Central memory CD8-positive, alpha-beta T cell (primary cell): ENCODE data around the gene DLL3.
A peak's percentile ranks its signal among the peaks of the same experiment; 100 is the strongest.

Experiments
- ATAC-seq: fragments of 150-1000 bp; cut with Tn5 transposase; replicated peaks from 2 replicates; pipeline ENCODE4 v1.10.0; 2022; ENCODE audit warnings: mild to moderate bottlenecking, moderate FRiP score, moderate number of reproducible peaks; ENCODE audit not compliant: poor library complexity, severe bottlenecking; ENCODE audit errors: extremely low read depth
- DNase-seq, 2 donors: peaks; one replicate each; pipeline ENCODE4 v3.0.0; 2021; ENCODE audit warnings: low spot score in 2 of 2
- H3K27ac Mint-ChIP-seq: one replicate; pipeline ENCODE4 v1.8.0; 2022; ENCODE audit warnings: low read depth, mild to moderate bottlenecking, moderate library complexity, mixed read lengths
- H3K27me3 Mint-ChIP-seq: one replicate; pipeline ENCODE4 v1.8.0; 2022; ENCODE audit warnings: mixed read lengths
- H3K36me3 Mint-ChIP-seq: one replicate; pipeline ENCODE4 v1.8.0; 2022; ENCODE audit warnings: mild to moderate bottlenecking, moderate library complexity, mixed read lengths; ENCODE audit not compliant: insufficient read depth
- H3K4me1 Mint-ChIP-seq: one replicate; pipeline ENCODE4 v1.8.0; 2022; ENCODE audit warnings: mixed read lengths
- H3K4me3 Mint-ChIP-seq: one replicate; pipeline ENCODE4 v1.8.0; 2022; ENCODE audit warnings: mild to moderate bottlenecking, moderate library complexity, mixed read lengths
- H3K9me3 Mint-ChIP-seq: one replicate; pipeline ENCODE4 v1.8.0; 2022; ENCODE audit warnings: mixed read lengths

DLL3 gene

DNA sequence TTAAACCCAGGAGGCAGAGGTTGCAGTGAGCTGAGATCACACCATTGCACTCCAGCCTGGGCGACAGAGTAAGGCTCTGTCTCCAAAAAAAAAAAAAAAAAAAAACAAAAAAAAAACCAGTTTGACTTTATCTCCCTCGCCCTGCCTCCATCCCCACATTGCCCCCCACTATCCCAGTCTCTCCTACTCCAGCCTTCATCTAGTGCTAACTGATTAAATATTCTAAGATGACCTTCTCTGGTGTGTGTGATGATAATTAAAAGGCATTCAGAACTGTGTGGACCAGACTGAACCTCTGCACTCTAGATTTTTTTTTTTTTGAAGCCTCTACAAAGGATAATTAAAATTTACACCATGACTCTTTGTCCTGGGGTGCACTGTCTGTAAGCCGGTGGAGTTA is 6.0 kb upstream of the DLL3 start:
- no peak overlapping the region for H3K4me3 Mint-ChIP-seq
- no peaks in the 10 kb centered on the region for H3K9me3 Mint-ChIP-seq
- peaks cover 27% of the 10 kb centered on the region for H3K36me3 Mint-ChIP-seq
- DNase-seq = no peak
- no peak overlapping the region for H3K27ac Mint-ChIP-seq
- H3K4me1 Mint-ChIP-seq = peaks cover 1% of the 10 kb centered on the region
- H3K27me3 Mint-ChIP-seq = peaks cover 22% of the 10 kb centered on the region
- ATAC-seq = no peak

DNA sequence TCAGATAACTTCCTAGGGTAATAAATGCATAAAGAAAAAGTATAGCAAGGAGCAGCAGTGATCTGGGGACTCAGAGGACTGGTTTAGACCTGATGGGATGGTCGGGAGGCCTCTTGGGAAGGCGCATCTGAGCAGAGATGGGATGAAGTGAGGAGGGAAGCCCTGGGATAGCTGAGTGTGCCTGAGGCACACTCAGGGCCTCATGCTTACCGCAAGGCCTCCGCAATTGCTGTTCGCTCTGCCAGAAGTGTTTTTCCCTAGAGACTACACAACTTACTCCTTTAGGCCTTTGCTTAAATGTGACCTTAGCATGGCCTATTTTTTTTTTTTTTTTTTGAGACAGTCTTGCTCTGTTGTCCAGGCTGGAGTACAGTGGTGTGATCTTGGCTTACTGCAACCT is 4.1 kb upstream of the DLL3 start:
- no peak overlapping the region for H3K27ac Mint-ChIP-seq
- DNase-seq = no peak
- peaks cover 17% of the 10 kb centered on the region for H3K36me3 Mint-ChIP-seq
- peaks cover 16% of the 10 kb centered on the region for H3K4me1 Mint-ChIP-seq
- H3K4me3 Mint-ChIP-seq = no peak overlapping the region
- H3K27me3 Mint-ChIP-seq = peaks cover 41% of the 10 kb centered on the region
- no peak for ATAC-seq
- H3K9me3 Mint-ChIP-seq = no peaks in the 10 kb centered on the region

DNA sequence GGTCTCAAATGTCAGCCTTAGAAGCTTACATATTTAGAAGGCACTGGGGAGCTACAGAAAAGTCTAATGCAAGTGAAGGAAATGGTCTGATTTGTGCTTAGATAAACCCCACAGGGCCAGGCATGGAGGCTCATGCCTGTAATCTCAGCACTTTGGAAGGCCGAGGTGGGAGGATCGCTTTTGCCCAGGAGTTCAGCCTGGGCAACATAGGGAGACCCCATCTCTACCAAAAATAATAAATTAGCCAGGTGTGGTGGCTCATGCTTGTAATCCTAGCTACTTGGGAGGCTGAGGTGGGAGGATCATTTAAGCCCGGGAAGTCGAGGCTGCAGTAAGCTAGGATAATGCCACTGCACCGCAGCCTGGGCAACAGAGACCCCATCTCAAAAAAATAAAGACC is 2.7 kb upstream of the DLL3 start:
- Mint-ChIP-seq H3K27ac (no peak overlapping the region), H3K36me3 (peaks cover 12% of the 10 kb centered on the region), H3K9me3 (no peaks in the 10 kb centered on the region), H3K4me1 (peaks cover 19% of the 10 kb centered on the region), H3K27me3 (peaks cover 55% of the 10 kb centered on the region), H3K4me3 (no peak overlapping the region)
- DNase-seq (no peak), ATAC-seq (no peak)

DNA sequence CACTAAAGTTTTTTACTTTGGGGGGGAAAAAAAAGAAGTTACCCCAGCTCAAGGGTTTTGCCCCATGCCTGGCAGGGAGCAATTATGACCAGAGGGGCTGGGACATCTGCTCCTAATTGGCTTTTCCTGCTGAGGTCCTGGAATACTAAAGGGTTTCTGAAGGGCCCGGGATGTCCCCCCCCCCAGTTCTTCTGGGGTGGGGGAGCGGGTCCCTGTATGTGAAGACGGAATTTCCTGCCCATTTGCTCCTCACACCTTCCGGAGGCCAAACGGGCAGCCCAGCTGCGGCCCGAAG is 1.1 kb upstream of the DLL3 start:
- Mint-ChIP-seq H3K4me1 (peaks cover 19% of the 10 kb centered on the region), H3K4me3 (no peak overlapping the region), H3K27me3 (peaks cover 61% of the 10 kb centered on the region), H3K36me3 (peaks cover 9% of the 10 kb centered on the region), H3K27ac (no peak overlapping the region), H3K9me3 (no peaks in the 10 kb centered on the region)
- DNase-seq = no peak
- no peak for ATAC-seq

DNA sequence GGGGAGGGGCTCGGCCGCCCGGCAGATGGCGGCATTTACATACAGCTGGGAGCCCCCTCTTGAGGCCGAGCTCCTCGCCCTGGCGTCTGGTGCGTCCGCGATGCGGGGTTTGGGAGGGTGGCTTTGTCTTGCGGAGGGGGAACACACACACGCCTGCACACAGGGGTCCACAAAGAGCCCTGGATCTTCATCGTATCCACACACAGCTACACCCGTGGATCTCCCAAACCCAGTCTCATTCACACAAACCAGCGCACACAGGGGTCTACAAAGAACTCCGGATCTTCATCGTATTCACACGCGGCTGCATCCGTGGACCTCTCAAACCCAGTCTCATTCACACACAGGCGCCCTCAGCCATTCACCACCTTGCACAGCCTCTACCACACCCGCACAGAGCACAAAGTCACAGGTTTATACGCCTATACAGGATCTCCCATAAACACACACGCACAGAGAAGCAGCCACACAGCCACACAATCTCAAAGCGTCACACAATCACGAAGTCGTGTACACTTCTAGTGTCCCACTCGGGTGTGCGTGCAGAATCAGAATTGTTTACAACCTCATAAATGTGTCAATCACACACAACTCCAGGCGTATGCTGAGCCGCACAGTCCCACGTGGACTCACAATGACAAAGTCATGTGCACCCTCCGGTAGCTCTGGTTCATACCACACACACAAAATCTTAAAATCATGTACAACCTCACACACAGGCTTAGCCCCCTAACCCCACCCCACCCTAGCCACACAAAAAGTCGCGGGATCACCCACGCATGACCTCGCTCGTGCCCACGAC is 550 bp upstream of the DLL3 start:
- ATAC-seq = peak; percentile 67
- Mint-ChIP-seq H3K27me3 (peaks cover 65% of the 10 kb centered on the region), H3K4me3 (peak overlapping the region; percentile 50), H3K9me3 (no peaks in the 10 kb centered on the region), H3K4me1 (peaks cover 22% of the 10 kb centered on the region), H3K27ac (no peak overlapping the region), H3K36me3 (peaks cover 9% of the 10 kb centered on the region)
- DNase-seq = no peak

DNA sequence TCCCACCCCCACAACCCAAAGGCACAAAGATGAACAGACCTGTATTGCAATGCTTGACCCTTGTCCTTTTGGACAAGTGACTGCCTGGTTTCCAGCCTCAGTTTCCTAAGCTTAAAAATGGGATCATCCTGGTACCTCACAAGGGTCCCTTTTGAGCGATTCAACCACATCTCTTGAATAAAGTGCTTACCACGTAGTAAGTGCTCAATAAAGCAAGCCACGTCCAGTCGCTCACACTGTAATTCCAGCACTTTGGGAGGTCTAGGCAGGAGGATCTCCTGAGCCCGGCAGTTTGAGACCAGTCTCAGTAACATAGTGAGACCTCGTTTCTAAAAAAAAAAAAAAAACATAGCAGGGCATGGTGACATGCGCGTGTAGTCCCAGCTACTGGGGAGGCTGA is 1.2 kb downstream of the DLL3 start:
- no peak overlapping the region for H3K27ac Mint-ChIP-seq
- ATAC-seq (no peak), DNase-seq (no peak)
- peaks cover 33% of the 10 kb centered on the region for H3K4me1 Mint-ChIP-seq
- peaks cover 11% of the 10 kb centered on the region for H3K36me3 Mint-ChIP-seq
- peak overlapping the region; percentile 51 for H3K4me3 Mint-ChIP-seq
- H3K9me3 Mint-ChIP-seq = no peaks in the 10 kb centered on the region
- peaks cover 82% of the 10 kb centered on the region for H3K27me3 Mint-ChIP-seq

DNA sequence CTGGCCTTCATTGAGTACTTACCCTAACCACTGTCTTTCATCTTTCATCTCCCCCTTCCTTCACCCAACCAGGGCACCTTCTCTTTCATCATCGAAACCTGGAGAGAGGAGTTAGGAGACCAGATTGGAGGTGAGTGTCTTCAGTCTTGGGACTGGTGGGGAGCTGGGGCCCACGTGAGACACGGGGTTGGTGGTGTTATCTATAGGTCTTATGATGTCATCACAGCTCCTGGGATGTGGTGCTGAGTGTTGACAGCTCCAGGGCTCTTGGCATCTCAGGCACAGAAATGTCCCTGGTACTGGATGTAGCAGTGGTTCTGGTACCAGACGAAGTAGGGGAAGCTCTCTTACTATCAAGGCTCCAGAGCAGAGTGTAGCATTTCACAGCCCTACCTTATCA is 1.8 kb downstream of the DLL3 start:
- ATAC-seq = no peak
- no peaks in the 10 kb centered on the region for H3K9me3 Mint-ChIP-seq
- peaks cover 11% of the 10 kb centered on the region for H3K36me3 Mint-ChIP-seq
- peaks cover 88% of the 10 kb centered on the region for H3K27me3 Mint-ChIP-seq
- no peak overlapping the region for H3K4me3 Mint-ChIP-seq
- peaks cover 33% of the 10 kb centered on the region for H3K4me1 Mint-ChIP-seq
- no peak for DNase-seq
- H3K27ac Mint-ChIP-seq = no peak overlapping the region

DNA sequence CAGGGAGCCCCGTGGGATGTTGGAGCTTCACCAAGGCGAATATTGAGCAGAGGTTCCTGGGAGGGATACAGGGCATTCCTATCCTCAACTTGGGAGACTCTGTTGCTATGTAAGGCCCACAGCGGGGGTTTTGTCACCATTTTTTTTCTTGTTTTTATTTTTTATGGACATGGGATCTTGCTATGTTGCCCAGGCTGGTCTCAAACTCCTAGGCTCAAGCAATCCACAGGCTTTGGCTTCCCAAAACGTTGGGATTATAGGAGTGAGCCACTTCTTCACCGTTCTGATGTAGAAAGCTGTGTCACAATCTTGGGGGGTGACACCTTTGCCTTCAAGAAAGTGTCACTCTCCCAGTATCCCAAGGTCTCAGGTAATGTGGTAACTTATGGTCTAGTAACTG is 2.6 kb downstream of the DLL3 start:
- DNase-seq = no peak
- Mint-ChIP-seq H3K4me3 (no peak overlapping the region), H3K27me3 (peaks cover 89% of the 10 kb centered on the region), H3K27ac (no peak overlapping the region), H3K36me3 (peaks cover 11% of the 10 kb centered on the region), H3K4me1 (peaks cover 35% of the 10 kb centered on the region), H3K9me3 (no peaks in the 10 kb centered on the region)
- ATAC-seq = no peak

DNA sequence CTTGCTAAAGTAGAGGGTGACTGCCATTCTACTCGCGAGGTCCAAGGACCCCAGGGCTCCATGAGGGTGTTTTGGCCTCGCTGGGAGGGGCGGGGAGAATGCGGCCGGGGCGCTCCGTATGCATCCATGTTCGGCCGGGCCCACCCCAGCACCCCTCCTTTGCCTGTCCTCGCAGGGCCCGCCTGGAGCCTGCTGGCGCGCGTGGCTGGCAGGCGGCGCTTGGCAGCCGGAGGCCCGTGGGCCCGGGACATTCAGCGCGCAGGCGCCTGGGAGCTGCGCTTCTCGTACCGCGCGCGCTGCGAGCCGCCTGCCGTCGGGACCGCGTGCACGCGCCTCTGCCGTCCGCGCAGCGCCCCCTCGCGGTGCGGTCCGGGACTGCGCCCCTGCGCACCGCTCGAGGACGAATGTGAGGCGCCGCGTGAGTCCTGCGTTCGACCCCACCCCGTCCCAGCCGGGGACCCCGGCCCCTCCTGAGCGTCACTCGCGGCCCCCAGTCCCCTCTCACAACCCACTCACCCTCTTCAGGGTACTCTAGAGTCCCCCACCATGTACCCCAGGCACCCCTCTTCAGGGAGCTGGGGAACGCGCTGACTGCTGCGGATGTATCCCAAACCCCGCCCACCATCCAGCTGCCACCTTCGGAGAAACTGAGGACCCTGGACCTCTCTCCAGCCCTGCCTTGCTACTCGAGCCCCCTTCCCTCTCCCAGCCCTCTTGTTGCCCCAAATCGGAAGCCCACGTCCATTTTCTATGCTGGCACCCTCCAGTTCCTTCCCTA is 4.1 kb downstream of the DLL3 start:
- Mint-ChIP-seq H3K27me3 (peaks cover 85% of the 10 kb centered on the region), H3K9me3 (no peaks in the 10 kb centered on the region), H3K4me1 (peaks cover 43% of the 10 kb centered on the region), H3K27ac (no peak overlapping the region), H3K36me3 (peaks cover 13% of the 10 kb centered on the region), H3K4me3 (no peak overlapping the region)
- peak; percentile 57 for ATAC-seq
- DNase-seq = peak; percentile 59 to 69

DNA sequence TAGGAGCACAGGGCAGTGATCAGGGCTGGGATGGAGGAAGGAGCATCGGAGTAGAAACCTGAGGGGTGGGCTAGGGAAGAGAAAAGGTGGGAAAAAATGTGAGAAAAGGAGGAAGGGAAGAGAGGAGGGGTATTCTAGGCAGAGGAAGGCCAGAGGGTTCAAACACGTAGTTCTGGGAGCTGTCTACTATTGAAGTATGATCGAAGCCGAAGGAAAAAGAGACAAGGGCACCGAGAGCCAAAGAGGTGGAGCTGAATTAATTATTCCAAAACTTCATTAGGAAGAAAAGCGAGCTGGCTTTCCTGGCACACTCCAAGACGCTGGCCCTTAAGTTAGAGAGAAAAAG is 7.8 kb downstream of the DLL3 start:
- no peak overlapping the region for H3K27ac Mint-ChIP-seq
- ATAC-seq (no peak), DNase-seq (no peak)
- no peaks in the 10 kb centered on the region for H3K9me3 Mint-ChIP-seq
- H3K27me3 Mint-ChIP-seq = peaks cover 65% of the 10 kb centered on the region
- peaks cover 11% of the 10 kb centered on the region for H3K36me3 Mint-ChIP-seq
- peak overlapping the region; percentile 68 for H3K4me3 Mint-ChIP-seq
- H3K4me1 Mint-ChIP-seq = peaks cover 30% of the 10 kb centered on the region

DNA sequence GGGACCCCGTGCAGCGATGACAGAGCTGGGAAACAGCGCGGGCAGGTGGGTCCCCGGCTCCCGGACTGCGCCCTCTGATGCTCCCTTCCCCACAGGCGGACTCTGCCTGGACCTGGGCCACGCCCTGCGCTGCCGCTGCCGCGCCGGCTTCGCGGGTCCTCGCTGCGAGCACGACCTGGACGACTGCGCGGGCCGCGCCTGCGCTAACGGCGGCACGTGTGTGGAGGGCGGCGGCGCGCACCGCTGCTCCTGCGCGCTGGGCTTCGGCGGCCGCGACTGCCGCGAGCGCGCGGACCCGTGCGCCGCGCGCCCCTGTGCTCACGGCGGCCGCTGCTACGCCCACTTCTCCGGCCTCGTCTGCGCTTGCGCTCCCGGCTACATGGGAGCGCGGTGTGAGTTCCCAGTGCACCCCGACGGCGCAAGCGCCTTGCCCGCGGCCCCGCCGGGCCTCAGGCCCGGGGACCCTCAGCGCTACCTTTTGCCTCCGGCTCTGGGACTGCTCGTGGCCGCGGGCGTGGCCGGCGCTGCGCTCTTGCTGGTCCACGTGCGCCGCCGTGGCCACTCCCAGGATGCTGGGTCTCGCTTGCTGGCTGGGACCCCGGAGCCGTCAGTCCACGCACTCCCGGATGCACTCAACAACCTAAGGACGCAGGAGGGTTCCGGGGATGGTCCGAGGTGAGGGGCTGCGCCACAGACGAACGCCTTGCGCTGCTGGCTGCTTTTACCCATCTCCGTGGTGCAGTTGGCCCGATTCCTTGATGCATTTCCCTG is 8.4 kb downstream of the DLL3 start:
- Mint-ChIP-seq H3K4me3 (peak overlapping the region; percentile 74), H3K4me1 (peaks cover 30% of the 10 kb centered on the region), H3K9me3 (no peaks in the 10 kb centered on the region), H3K27ac (no peak overlapping the region), H3K27me3 (peaks cover 66% of the 10 kb centered on the region), H3K36me3 (peaks cover 9% of the 10 kb centered on the region)
- no peak for DNase-seq
- ATAC-seq = peak; percentile 42

DNA sequence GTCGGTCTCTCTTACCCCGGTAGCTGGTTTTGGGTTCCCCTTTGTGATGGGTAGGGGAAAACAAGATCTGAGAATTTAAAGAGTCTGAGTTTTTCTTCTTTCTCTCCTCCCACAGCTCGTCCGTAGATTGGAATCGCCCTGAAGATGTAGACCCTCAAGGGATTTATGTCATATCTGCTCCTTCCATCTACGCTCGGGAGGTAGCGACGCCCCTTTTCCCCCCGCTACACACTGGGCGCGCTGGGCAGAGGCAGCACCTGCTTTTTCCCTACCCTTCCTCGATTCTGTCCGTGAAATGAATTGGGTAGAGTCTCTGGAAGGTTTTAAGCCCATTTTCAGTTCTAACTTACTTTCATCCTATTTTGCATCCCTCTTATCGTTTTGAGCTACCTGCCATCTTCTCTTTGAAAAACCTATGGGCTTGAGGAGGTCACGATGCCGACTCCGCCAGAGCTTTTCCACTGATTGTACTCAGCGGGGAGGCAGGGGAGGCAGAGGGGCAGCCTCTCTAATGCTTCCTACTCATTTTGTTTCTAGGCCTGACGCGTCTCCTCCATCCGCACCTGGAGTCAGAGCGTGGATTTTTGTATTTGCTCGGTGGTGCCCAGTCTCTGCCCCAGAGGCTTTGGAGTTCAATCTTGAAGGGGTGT is 9.1 kb downstream of the DLL3 start:
- Mint-ChIP-seq H3K4me3 (peak overlapping the region; percentile 74), H3K9me3 (no peaks in the 10 kb centered on the region), H3K36me3 (peaks cover 7% of the 10 kb centered on the region), H3K4me1 (peaks cover 30% of the 10 kb centered on the region), H3K27ac (peak overlapping the region; percentile 54), H3K27me3 (peaks cover 73% of the 10 kb centered on the region)
- ATAC-seq (no peak), DNase-seq (no peak)
